HG03135 (cell line): ENCODE results near the gene CDC42EP2.

Experiments used
- ATAC-seq: cut with Tn5 transposase; IDR thresholded peaks from one replicate; pipeline ENCODE4 v1.9.1; 2021; ENCODE audit warnings: mild to moderate bottlenecking, moderate library complexity; ENCODE audit not compliant: unreplicated experiment

CDC42EP2 gene

DNA sequence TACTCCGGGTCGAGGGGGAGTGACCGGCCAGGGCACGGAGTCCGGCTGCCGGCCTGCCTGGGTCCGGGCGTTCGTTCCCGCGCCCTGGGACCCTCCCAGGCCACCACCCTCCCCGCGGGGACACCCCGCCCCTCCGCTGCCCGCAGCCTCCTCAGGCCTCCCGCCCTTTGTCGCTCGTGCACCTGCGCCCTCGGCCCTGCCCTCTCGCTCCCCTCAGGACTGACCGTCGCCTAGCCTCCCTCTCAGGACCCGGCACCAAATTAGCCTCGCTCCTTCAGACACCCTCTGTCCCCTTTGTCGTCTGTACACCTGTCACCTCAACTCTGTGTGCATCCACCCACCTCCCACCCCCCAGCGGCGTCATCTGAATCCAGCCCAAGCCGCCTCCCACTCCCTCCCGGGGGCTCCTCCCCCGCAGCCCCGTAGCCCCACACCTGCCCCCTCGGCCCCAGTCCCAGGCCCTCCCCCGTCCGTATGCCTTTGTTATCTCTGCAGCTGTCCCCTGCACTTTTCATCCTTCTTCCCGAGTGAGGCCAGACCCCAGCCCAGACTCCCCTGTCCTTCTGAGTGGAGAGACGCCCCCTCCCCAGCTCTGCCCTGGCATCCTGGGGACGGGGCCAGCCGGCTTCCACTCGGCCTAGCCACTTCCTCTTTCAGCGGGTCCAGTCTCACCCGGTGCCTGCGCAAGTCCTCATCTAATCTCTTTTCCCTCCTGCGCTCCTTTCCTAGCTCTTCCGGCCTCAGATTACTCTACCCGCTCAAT lies 40.5 kb downstream of the CDC42EP2 start:
- ATAC-seq = peak; percentile 28

DNA sequence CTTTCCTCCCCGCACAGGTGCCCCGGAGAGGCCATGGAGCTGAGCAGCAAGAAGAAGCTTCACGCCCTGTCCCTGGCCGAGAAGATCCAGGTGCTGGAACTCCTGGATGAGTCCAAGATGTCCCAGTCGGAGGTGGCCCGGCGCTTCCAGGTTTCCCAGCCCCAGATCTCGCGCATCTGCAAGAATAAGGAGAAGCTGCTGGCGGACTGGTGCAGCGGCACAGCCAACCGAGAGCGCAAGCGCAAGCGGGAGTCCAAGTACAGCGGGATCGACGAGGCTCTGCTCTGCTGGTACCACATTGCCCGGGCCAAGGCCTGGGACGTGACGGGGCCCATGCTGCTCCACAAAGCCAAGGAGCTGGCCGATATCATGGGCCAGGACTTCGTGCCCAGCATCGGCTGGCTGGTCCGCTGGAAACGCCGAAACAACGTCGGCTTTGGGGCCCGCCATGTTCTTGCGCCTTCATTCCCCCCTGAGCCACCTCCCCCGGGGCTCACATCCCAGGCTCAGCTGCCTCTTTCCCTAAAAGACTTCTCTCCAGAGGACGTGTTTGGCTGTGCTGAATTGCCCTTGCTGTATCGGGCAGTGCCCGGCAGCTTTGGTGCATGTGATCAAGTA lies 41.2 kb downstream of the CDC42EP2 start:
- ATAC-seq = no peak

DNA sequence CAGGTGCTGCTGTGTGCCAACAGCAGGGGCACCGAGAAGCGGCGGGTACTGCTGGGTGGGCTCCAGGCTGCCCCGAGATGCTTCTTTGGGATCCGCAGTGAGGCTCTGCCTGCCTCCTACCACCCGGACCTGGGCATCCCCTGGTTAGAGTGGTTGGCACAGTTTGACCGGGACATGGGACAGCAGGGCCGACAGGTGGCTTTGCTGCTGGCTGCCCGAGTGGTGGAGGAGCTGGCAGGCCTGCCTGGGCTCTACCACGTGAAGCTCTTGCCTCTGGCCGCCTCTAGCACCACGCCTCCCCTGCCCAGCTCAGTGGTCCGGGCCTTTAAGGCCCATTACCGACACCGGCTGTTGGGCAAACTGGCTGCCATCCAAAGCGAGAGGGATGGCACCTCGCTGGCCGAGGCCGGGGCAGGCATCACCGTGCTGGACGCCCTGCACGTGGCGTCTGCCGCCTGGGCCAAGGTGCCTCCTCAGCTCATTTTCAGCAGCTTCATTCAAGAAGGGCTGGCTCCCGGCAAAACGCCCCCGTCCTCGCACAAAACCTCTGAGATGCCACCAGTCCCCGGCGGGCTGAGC lies 41.8 kb downstream of the CDC42EP2 start:
- ATAC-seq = no peak

DNA sequence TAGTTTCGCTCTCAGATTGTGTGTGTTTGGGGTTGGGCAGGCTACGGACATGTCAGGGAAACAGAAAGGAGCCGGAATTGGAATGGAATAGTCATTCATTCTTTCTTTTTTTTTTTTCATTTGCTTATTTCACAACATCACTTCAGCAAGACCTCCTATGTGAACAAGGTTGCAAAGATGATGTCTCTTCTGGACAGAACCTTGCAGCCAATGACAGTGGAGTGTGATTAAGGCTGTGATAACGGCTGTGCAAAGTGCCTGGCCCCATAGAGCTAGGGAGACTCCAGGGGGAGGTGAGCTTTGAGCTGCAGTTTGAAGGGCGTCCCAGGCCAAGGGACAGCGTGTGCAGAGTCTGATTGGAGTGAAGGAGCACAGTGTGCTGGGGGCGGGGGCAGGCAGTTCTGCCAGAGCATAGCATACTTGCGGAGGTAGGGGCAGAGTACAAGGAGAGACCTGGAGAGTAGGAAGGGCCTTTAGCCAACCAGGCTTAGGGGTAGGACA lies 43.2 kb downstream of the CDC42EP2 start:
- ATAC-seq = no peak

DNA sequence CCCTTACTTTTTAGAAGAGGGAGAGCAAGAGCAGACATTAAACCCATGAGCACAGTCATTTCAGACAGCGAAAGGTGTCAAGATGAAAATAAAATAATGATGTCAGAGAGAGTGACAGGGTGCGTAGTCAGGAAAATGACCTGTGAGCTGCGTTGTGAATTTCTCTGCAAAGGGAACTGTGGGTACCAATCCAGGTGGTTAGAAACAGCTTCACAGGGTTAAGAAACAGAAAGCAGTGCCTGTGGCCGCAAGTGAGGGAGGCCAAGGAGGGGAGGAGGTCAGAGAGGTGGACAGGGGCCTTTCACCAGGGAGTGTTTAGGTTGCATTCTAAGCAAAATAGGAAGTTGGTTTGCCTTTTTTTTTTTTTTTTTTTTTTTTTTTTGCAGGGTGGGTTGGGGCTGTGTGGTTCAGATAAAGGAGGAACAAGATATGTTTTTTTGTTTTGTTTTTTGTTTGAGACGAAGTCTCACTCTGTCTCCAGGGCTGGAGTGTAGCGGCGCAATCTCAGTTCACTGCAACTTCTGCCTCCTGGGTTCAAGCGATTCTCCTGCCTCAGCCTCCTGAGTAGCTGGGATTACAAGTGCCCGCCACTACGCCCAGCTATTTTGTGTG lies 47.8 kb downstream of the CDC42EP2 start:
- ATAC-seq = no peak

DNA sequence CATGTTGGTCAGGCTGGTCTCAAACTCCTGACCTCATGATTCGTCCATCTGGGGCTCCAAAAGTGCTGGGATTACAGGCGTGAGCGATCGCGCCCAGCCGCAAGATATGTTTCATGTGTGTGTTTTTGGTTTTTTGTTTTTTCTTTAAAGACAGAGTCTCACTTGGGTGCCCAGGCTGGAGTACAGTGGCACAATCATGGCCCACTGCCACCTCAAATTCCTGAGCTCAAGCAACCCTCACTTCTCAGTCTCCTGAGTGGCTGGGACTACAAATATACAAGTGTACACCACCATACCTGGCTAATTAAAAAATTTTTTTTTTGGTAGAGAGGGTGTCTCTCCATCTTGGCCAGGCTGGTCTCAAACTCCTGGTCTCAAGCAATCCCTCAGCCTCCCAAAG lies 48.3 kb downstream of the CDC42EP2 start:
- ATAC-seq = no peak

DNA sequence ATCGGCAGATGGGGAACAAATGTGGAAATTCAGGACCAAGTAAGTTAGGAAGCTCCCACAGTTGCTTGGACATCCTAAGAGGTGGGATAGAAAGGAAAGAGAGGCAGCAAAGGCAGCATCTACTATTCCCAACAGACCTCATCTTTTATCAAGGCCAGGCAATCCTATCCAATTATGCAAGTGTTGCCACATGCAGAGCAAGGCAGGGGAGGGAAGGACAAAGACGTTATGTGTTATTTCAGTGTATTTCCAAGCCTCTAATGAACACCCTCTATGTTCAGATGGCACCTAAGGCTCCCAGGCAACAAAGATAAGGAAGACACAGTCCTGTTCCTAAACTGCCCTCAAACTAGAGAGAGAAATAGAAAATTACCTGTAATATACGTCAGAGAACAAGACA lies 49.1 kb downstream of the CDC42EP2 start:
- no peak for ATAC-seq

DNA sequence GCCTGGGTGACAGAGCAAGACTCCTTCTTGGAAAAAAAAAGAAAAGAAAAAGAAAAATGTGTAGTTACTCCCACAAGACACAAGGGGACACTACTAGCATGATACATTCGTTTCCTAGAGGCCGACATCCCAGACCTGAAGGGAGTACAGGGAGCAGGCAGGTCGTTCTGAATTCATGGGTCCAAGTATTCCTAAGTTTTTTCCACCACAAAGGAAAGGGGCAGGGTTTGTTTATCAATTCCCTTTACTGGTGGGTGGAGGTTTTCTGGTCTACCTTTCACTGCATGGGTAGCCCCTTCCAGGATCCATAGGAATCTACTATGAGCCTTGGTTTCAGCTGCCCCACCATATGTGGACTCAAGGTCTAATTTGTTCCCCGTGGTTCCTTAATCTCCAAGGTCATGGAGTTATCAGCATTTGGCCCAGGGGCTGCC lies 51.7 kb downstream of the CDC42EP2 start:
- no peak for ATAC-seq

DNA sequence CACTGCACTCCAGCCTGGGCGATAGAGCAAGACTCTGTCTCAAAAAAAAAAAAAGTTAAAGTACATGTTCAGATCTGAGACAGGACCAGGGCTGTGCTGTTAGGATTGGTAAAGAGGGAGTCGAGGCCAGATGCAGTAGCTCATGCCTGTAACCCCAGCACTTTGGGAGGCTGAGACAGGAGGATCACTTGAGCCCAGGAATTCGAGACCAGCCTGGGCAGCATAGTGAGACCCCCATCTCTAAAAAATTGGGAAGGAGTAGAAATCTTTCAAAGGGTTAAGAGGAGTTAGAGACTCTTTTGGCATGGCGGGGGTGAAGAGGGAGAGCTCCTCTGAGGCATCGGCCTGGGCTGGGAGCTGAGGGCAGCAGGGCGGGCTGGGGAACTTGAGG lies 56.0 kb downstream of the CDC42EP2 start:
- ATAC-seq = no peak
